Fibroblast of lung (primary cell): Measurements from ENCODE around the gene PPIE. TPM values are rescaled to one million over a fixed set of nuclear protein-coding genes. Genes with fewer than 3 reads are reported as not detected.

Source experiments
- DNase-seq, 2 donors: peaks; one replicate each; pipeline versions ENCODE4 v3.0.0 to v3.0.0-alpha.2; 2010; ENCODE audit warnings: low read depth in 2 of 2
- H2AFZ ChIP-seq: 2 replicates; pipeline ENCODE4 v1.5.1; 2012; ENCODE audit warnings: low read length, control low read depth, inconsistent platforms
- H3K27ac ChIP-seq: 2 replicates; pipeline ENCODE4 v1.5.1; 2011; ENCODE audit warnings: low read length, control low read depth; ENCODE audit not compliant: insufficient read depth
- H3K27me3 ChIP-seq: 2 replicates; pipeline ENCODE4 v1.5.1; 2011; ENCODE audit warnings: mild to moderate bottlenecking, low read length; ENCODE audit not compliant: control insufficient read depth, insufficient read depth
- H3K36me3 ChIP-seq: 2 replicates; pipeline ENCODE4 v1.5.1; 2011; ENCODE audit warnings: low read length; ENCODE audit not compliant: control insufficient read depth, insufficient read depth
- H3K4me1 ChIP-seq: 2 replicates; pipeline ENCODE4 v1.5.1; 2011; ENCODE audit warnings: low read length; ENCODE audit not compliant: control insufficient read depth, insufficient read depth; ENCODE audit errors: extremely low read depth
- H3K4me2 ChIP-seq: 2 replicates; pipeline ENCODE4 v1.5.1; 2011; ENCODE audit warnings: low read length, control low read depth; ENCODE audit not compliant: insufficient read depth; ENCODE audit errors: extremely low read depth
- H3K4me3 ChIP-seq, 4 experiments: fragments of 200-600 bp in 1 of 4; sonication (generic) in 1 of 4; replicated peaks in 1 of 4; 2 replicates each; pipeline ENCODE4 v1.5.1; 2011 to 2016; ENCODE audit warnings: low read length in 4 of 4, low read depth in 3 of 4, mild to moderate bottlenecking in 3 of 4, control low read depth in 2 of 4, inconsistent platforms in 1 of 4, mixed read lengths in 1 of 4; ENCODE audit not compliant: insufficient read depth in 1 of 4; ENCODE audit errors: control extremely low read depth in 1 of 4
- H3K79me2 ChIP-seq: 2 replicates; pipeline ENCODE4 v1.5.1; 2012; ENCODE audit warnings: mild to moderate bottlenecking, low read length, inconsistent platforms; ENCODE audit not compliant: control insufficient read depth, insufficient read depth
- H3K9ac ChIP-seq: 2 replicates; pipeline ENCODE4 v1.5.1; 2011; ENCODE audit warnings: mild to moderate bottlenecking, low read length, control low read depth; ENCODE audit not compliant: insufficient read depth
- H3K9me3 ChIP-seq: 2 replicates; pipeline ENCODE4 v1.5.1; 2012; ENCODE audit warnings: low read depth, low read length; ENCODE audit not compliant: control insufficient read depth, insufficient read depth
- H4K20me1 ChIP-seq: 2 replicates; pipeline ENCODE4 v1.5.1; 2011; ENCODE audit warnings: low read length; ENCODE audit not compliant: control insufficient read depth, insufficient read depth; ENCODE audit errors: extremely low read depth
- EZH2 ChIP-seq: IDR thresholded peaks from 2 replicates; pipeline ENCODE4 v1.5.1; 2012; ENCODE audit warnings: low read length, control low read depth, mild to moderate bottlenecking; ENCODE audit errors: missing control alignments
- polyA plus RNA-seq, 2 donors: library from polyadenylated mRNA; depleted of rRNA in 1 of 2; stranded (reverse) in 1 of 2; unstranded in 1 of 2; fragments of >200 nt; gene quantifications; 2 replicates each; pipeline ENCODE4 v1.2.1, GENCODE V29; 2011 to 2012; ENCODE audit warnings: missing spikeins in 1 of 2
- total RNA-seq: library from RNA; depleted of rRNA; stranded (reverse); fragments of >200 nt; gene quantifications from 2 replicates; pipeline ENCODE4 v1.2.1, GENCODE V29; 2014
- TF ChIP-seq, protein P1 (sequence below), 2 donors: IDR thresholded peaks in 1 of 2; conservative IDR thresholded peaks in 1 of 2; 1 replicate in 1 of 2; 2 replicates in 1 of 2; pipeline ENCODE4 v1.5.1; 2011 to 2012; ENCODE audit warnings: low read length in 2 of 2, control low read depth in 1 of 2, inconsistent platforms in 1 of 2, low read depth in 1 of 2, mild to moderate bottlenecking in 1 of 2

PPIE gene
- total and polyA plus RNA-seq, 2 donors (not counting 1 experiment from before 2014, with no cell fraction given) = 38.8 to 58.8 TPM

DNA sequence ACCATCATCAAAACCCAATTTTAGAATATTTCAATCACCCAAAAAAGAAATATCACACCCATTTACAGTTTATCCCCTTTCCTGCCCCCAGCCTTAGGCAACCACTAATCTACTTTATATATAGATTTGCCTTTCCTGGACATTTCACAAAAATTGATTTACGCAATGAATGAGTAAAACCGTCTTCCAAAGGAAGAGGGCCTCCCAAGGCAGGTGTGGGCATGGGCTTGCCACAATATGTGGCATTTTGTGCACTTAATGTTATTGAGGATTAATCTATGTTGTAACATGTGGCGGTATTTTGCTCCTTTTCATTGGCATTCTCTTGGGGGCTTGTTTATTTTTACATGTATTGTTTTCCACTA is 61.8 kb downstream of the PPIE start:
- no peak overlapping the region for H2AFZ ChIP-seq
- H3K36me3 ChIP-seq = no peaks in the 10 kb centered on the region
- no peak overlapping the region for H3K4me3 ChIP-seq
- H3K9me3 ChIP-seq = no peaks in the 10 kb centered on the region
- H3K27ac ChIP-seq = no peak overlapping the region
- no peak for DNase-seq
- no peaks in the 10 kb centered on the region for H4K20me1 ChIP-seq
- H3K9ac ChIP-seq = no peak overlapping the region
- H3K4me2 ChIP-seq = no peak overlapping the region
- peaks cover 3% of the 10 kb centered on the region for H3K27me3 ChIP-seq
- TF ChIP-seq EZH2 = no peak
- TF ChIP-seq, protein P1, sequence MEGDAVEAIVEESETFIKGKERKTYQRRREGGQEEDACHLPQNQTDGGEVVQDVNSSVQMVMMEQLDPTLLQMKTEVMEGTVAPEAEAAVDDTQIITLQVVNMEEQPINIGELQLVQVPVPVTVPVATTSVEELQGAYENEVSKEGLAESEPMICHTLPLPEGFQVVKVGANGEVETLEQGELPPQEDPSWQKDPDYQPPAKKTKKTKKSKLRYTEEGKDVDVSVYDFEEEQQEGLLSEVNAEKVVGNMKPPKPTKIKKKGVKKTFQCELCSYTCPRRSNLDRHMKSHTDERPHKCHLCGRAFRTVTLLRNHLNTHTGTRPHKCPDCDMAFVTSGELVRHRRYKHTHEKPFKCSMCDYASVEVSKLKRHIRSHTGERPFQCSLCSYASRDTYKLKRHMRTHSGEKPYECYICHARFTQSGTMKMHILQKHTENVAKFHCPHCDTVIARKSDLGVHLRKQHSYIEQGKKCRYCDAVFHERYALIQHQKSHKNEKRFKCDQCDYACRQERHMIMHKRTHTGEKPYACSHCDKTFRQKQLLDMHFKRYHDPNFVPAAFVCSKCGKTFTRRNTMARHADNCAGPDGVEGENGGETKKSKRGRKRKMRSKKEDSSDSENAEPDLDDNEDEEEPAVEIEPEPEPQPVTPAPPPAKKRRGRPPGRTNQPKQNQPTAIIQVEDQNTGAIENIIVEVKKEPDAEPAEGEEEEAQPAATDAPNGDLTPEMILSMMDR (conservative IDR thresholded peaks at IDR 0.05 in 1 of 2, IDR thresholded peaks at IDR 0.05 in 1 of 2; ENCODE audit: low read depth in 1 of 2, low read length in 2 of 2) = no peak
- H3K4me1 ChIP-seq = peaks cover 2% of the 10 kb centered on the region
- no peaks in the 10 kb centered on the region for H3K79me2 ChIP-seq

DNA sequence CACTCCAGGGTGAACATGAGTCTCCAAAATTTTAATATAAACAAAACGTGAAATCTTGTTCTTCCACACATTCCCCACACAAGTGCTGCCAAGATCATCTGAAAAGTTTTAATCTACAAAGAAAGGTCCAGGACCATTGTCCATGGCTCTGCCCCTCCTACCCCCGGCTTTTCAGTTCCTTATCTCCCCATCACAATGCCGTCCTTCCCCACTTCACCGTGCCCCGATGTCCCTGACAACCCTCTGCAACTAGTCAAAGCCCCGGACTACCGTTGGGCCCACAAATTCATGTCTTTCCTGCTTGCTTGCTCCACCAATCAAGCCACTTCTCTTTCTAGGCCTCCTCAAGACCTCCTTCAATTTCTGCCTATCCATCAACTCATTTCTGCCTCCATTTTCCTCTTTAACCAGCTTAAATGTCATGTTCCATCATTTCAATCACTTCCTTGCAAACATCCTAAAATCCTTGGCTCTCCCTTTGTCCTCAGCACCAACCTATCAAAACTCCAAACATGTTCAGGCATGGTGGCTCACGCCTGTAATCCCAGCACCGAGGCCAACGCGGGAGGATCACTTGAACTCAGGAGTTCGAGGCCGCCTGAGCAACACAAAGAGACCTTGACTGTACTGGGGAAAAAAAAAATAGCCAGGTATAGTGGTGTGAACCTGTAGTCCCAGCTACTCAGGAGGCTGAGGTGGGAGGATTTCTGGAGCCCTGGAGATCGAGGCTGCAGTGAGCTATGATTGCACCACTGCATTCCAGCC is 64.0 kb downstream of the PPIE start:
- H3K4me3 ChIP-seq = no peak overlapping the region
- no peaks in the 10 kb centered on the region for H4K20me1 ChIP-seq
- H3K4me2 ChIP-seq = no peak overlapping the region
- no peak overlapping the region for H2AFZ ChIP-seq
- H3K27me3 ChIP-seq = no peaks in the 10 kb centered on the region
- no peaks in the 10 kb centered on the region for H3K79me2 ChIP-seq
- no peak for TF ChIP-seq EZH2
- TF ChIP-seq, protein P1 (conservative IDR thresholded peaks at IDR 0.05 in 1 of 2, IDR thresholded peaks at IDR 0.05 in 1 of 2; ENCODE audit: low read depth in 1 of 2, low read length in 2 of 2) = no peak
- H3K36me3 ChIP-seq = no peaks in the 10 kb centered on the region
- no peak overlapping the region for H3K9ac ChIP-seq
- H3K27ac ChIP-seq = no peak overlapping the region
- no peak for DNase-seq
- peaks cover 2% of the 10 kb centered on the region for H3K4me1 ChIP-seq
- H3K9me3 ChIP-seq = no peaks in the 10 kb centered on the region

GRCh38 chr1:39805385-39805784 is 66.7 kb downstream of the PPIE start:
- Histone ChIP-seq H2AFZ (no peak overlapping the region), H3K27ac (no peak overlapping the region), H3K4me1 (no peaks in the 10 kb centered on the region), H3K36me3 (no peaks in the 10 kb centered on the region), H4K20me1 (no peaks in the 10 kb centered on the region), H3K27me3 (no peaks in the 10 kb centered on the region), H3K4me2 (no peak overlapping the region), H3K9me3 (no peaks in the 10 kb centered on the region), H3K79me2 (no peaks in the 10 kb centered on the region), H3K4me3 (no peak overlapping the region), H3K9ac (no peak overlapping the region)
- no peak for TF ChIP-seq EZH2
- TF ChIP-seq, protein P1 (conservative IDR thresholded peaks at IDR 0.05 in 1 of 2, IDR thresholded peaks at IDR 0.05 in 1 of 2; ENCODE audit: low read depth in 1 of 2, low read length in 2 of 2) = no peak
- no peak for DNase-seq
